ENCODE measurements around the gene RCCD1. TPM values are rescaled to one million over a fixed set of nuclear protein-coding genes. Genes with fewer than 3 reads are reported as not detected.

The RCCD1 gene
- total and polyA plus RNA-seq, 2 donors (not counting 1 experiment from before 2014, with no cell fraction given) = 11.0 to 20.5 TPM

GRCh38 chr15:90974216-90974615, 19.5 kb downstream of the RCCD1 start:
- Histone ChIP-seq H3K36me3 (replicated peaks in 1 of 2; ENCODE audit: control extremely low read depth in 1 of 2, control insufficient read depth in 1 of 2, extremely low read depth in 1 of 2, insufficient read depth in 2 of 2, low read length in 1 of 2) (peaks cover 0 to 5% of the 10 kb centered on the region in 2 experiments), H3K4me3 (ENCODE audit: control extremely low read depth in 1 of 5, extremely low read depth in 1 of 5, insufficient read depth in 1 of 5, low read depth in 2 of 5, low read length in 4 of 5) (no peak overlapping the region), H3K4me2 (replicated peaks; ENCODE audit: low read depth, low read length, poor library complexity, severe bottlenecking) (no peak overlapping the region), H3K79me2 (ENCODE audit: control insufficient read depth, insufficient read depth, low read length) (no peaks in the 10 kb centered on the region), H4K20me1 (ENCODE audit: control insufficient read depth, insufficient read depth, low read length, poor library complexity, severe bottlenecking) (no peaks in the 10 kb centered on the region), H3K9me3 (ENCODE audit: control extremely low read depth in 1 of 3, control insufficient read depth in 2 of 3, insufficient read depth in 1 of 3, low read length in 2 of 3) (no peaks in the 10 kb centered on the region), H3K27me3 (replicated peaks in 1 of 4; ENCODE audit: control extremely low read depth in 1 of 4, control insufficient read depth in 3 of 4, insufficient read depth in 4 of 4, low read length in 3 of 4) (no peaks in the 10 kb centered on the region), H3K9ac (ENCODE audit: low read length) (no peak overlapping the region), H3K27ac (ENCODE audit: low read length in 2 of 2) (no peak overlapping the region), H2AFZ (ENCODE audit: insufficient read depth, low read depth, low read length, poor library complexity, severe bottlenecking) (no peak overlapping the region), H3K4me1 (ENCODE audit: control insufficient read depth in 2 of 2, insufficient read depth in 2 of 2, low read length in 2 of 2) (no peaks in the 10 kb centered on the region)
- Mint-ChIP-seq H3K4me3 (no peak overlapping the region), H3K27me3 (no peaks in the 10 kb centered on the region), H3K9me3 (ENCODE audit: insufficient read depth) (no peaks in the 10 kb centered on the region), H3K27ac (no peak overlapping the region), H3K4me1 (no peaks in the 10 kb centered on the region)
- intact Hi-C loops (cut with micrococcal nuclease) = no loop called here
- ATAC-seq (ENCODE audit: low read depth) (no peak), DNase-seq (no peak)
- ChIA-PET CTCF (no interaction called here), POLR2A (no interaction called here)
- TF ChIP-seq EZH2 (IDR thresholded peaks at IDR 0.05; ENCODE audit: borderline replicate concordance, insufficient read depth, low read depth, low read length, poor library complexity, severe bottlenecking) (no peak), CTCF (IDR thresholded peaks at IDR 0.05) (no peak)
- WGBS (ENCODE audit: insufficient coverage) = 97% methylated on average over 21 of the region's 21 CpGs

DNA sequence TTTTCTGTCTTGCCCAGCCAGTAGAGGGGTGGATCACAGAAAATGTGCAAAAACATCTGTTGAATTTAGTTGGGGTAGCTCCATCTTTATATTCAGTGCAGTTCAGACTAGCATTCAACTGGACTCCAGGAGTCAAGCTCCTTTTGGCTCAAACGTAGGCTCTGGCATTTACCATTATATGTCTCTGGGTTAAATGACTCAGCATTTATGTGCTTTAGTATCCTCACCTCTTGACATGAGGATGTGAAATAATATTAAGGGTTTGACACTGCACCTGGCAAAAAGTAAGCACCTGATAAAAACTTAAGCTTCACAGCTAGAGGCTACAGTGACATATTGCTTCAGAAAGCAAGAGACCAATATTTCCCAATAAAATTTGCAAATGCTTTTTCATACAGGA, 24.9 kb downstream of the RCCD1 start:
- peaks cover 19% of the 10 kb centered on the region for H3K4me1 Mint-ChIP-seq
- no peak overlapping the region for H3K4me3 Mint-ChIP-seq
- no peak overlapping the region for H3K27ac Mint-ChIP-seq
- ChIA-PET CTCF (interaction anchor here (1.2 to 7.1 kb wide), 3 partner anchors 23 to 53 kb away, joined by 4 to 46 read pairs (median 7); no protein-coding TSS in a partner anchor), POLR2A (interaction anchor here (0.7 kb wide), 1 partner anchor 9 kb away, joined by 4 read pairs; no protein-coding TSS in a partner anchor)
- no peak for DNase-seq
- Histone ChIP-seq H3K4me3 (ENCODE audit: control extremely low read depth in 1 of 5, extremely low read depth in 1 of 5, insufficient read depth in 1 of 5, low read depth in 2 of 5, low read length in 4 of 5) (no peak overlapping the region), H3K4me2 (replicated peaks; ENCODE audit: low read depth, low read length, poor library complexity, severe bottlenecking) (no peak overlapping the region), H3K9ac (ENCODE audit: low read length) (no peak overlapping the region), H3K4me1 (ENCODE audit: control insufficient read depth in 2 of 2, insufficient read depth in 2 of 2, low read length in 2 of 2) (peaks cover 12 to 16% of the 10 kb centered on the region in 2 donors), H4K20me1 (ENCODE audit: control insufficient read depth, insufficient read depth, low read length, poor library complexity, severe bottlenecking) (no peaks in the 10 kb centered on the region), H3K27me3 (replicated peaks in 1 of 4; ENCODE audit: control extremely low read depth in 1 of 4, control insufficient read depth in 3 of 4, insufficient read depth in 4 of 4, low read length in 3 of 4) (no peaks in the 10 kb centered on the region), H3K79me2 (ENCODE audit: control insufficient read depth, insufficient read depth, low read length) (no peaks in the 10 kb centered on the region), H3K9me3 (ENCODE audit: control extremely low read depth in 1 of 3, control insufficient read depth in 2 of 3, insufficient read depth in 1 of 3, low read length in 2 of 3) (no peaks in the 10 kb centered on the region), H3K27ac (ENCODE audit: low read length in 2 of 2) (no peak overlapping the region), H3K36me3 (replicated peaks in 1 of 2; ENCODE audit: control extremely low read depth in 1 of 2, control insufficient read depth in 1 of 2, extremely low read depth in 1 of 2, insufficient read depth in 2 of 2, low read length in 1 of 2) (peaks cover 0 to 2% of the 10 kb centered on the region in 2 experiments), H2AFZ (ENCODE audit: insufficient read depth, low read depth, low read length, poor library complexity, severe bottlenecking) (no peak overlapping the region)
- ATAC-seq (ENCODE audit: low read depth) = no peak
- no peaks in the 10 kb centered on the region for H3K27me3 Mint-ChIP-seq
- no peaks in the 10 kb centered on the region for H3K9me3 Mint-ChIP-seq (ENCODE audit: insufficient read depth)
- intact Hi-C loops (cut with micrococcal nuclease) = no loop called here
- no CpG with 5 or more reads among the region's 1 CpG for WGBS (ENCODE audit: insufficient coverage)
- no peak for TF ChIP-seq EZH2 (IDR thresholded peaks at IDR 0.05; ENCODE audit: borderline replicate concordance, insufficient read depth, low read depth, low read length, poor library complexity, severe bottlenecking)
- no peak for TF ChIP-seq CTCF (IDR thresholded peaks at IDR 0.05)
